ENCODE measurements around the gene TICAM1.
"Not testable (repeated sequence)": the region's sequence is repeated elsewhere in the genome, so short reads cannot be mapped to it uniquely, and the experiment has no call there.

The TICAM1 gene

GRCh38 chr19:4831304-4831978 is at the start of gene TICAM1:
Gene TICAM1 (minus strand): TSS chr19:4831712. CDS start chr19:4818377, 13,335 bp downstream.
- peak; percentile 73 for DNase-seq

GRCh38 chr19:4879041-4879440 is 47.5 kb upstream of the TICAM1 start:
- DNase-seq, result no peak

DNA sequence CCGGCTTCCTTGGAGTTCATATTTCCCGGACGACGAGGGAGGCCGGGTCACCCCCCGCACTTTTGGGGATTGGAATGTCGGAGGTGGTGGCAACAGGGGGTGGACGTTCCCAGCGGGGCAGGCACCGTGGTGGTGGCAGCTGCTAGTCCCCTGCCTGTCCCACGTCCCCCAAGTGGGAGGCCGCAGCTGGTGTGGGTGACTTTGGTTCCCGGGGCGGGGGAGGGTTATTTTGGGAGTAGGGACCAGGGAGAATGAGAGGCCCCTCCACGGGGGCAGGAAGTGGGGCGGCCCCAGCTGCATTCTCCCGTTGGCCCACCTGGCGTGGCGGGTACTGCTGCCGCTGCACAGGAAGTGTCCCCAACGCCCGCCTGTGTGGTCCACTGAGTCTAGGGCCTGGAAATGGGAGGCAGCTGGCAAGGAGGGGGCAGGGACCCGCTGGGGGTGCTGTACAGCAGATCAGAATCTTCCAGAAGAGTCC is 47.0 kb upstream of the TICAM1 start:
- DNase-seq, result peak; percentile 55

DNA sequence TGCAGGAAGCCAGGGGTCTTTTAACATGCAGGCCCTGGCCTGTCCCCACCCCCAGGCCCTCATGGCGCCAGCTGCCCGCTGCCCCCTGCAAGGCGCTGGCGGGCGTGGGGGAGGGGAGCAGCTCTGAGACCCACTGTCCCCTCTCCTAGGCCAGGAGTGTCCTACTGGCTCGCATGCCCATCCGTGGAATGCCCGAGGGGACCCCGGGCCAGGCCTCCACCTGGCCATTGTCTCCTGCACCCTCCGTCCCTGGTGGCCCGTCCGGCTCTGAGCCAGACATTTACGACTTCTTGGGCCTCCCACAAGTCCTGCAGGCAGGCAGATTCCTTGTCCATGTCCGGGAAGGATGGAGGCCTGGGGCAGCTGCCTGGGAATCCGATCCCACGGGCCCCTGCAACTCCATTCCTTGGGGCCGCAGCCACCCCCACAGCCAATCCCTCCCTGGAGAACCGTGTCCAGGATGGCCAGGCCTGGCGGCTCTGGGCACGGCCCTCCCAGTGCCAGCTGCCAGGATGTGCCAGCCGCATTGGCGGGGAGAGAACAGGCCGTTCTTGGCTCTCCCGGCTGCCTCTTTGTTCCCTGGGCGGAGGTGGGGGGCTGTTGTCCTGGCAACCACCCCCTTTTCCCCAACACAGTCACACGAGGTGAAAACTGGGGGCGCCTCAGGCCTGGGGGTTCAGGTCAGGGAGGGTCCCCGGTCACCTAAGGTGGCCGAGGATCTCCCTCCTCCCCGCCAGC is 46.4 kb upstream of the TICAM1 start:
- no peak for DNase-seq

DNA sequence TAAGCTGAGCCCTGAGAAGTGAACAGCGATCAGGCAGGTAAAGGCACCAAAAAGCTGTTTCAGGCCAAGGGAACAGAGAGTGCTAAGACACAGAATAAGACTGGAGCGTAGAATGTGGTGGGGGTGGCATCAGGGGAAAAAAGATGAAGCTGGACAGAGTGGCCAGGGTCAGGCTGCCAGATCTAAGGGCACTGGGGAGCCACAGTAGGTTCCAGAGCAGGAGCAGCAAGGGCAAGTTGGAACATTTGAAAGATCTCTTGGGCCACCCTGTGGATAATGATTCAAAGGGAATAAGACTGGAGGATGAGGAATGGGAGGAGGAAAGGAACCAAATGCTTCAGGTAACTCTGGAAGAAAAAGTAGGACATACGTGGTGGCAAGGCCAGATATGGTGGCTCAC is 42.4 kb upstream of the TICAM1 start:
- no peak for DNase-seq

- no peak for DNase-seq
Measured at GRCh38 chr19:4871711-4872110, 40.2 kb upstream of the TICAM1 start.

DNA sequence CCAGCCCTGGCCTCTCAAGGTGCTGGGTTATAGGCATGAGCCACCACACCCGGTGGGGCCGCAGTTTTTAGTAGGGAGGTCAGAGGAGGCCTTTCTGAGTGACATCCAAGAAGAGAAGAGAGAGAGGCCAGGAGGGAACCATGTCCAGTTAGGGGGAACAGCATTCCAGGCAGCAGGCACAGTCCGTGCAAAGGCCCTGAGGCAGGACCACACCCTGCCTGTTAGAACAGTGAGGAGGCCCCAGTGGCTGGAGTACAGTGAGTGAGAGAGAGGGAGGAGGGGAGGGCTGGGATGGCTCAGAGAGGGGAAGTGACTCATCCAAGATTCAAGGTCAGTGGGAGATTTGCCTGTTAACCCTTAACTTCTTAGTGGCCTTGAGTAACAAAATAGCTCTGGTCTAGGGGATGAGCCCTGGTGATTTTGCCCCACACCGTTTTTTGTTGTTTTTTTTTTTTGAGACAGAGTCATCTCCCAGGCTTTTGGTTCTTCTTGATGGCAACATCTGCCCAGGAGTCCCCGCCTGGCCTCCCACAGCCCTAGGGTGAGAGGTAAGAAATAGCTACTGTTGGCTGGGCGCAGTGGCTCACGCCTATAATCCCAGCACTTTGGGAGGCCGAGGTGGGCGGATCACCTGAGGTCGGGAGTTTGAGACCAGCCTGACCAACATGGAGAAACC is 38.7 kb upstream of the TICAM1 start:
- DNase-seq, result peak; percentile 93

- no peak for DNase-seq
Measured at GRCh38 chr19:4868286-4868834, 36.8 kb upstream of the TICAM1 start.

DNA sequence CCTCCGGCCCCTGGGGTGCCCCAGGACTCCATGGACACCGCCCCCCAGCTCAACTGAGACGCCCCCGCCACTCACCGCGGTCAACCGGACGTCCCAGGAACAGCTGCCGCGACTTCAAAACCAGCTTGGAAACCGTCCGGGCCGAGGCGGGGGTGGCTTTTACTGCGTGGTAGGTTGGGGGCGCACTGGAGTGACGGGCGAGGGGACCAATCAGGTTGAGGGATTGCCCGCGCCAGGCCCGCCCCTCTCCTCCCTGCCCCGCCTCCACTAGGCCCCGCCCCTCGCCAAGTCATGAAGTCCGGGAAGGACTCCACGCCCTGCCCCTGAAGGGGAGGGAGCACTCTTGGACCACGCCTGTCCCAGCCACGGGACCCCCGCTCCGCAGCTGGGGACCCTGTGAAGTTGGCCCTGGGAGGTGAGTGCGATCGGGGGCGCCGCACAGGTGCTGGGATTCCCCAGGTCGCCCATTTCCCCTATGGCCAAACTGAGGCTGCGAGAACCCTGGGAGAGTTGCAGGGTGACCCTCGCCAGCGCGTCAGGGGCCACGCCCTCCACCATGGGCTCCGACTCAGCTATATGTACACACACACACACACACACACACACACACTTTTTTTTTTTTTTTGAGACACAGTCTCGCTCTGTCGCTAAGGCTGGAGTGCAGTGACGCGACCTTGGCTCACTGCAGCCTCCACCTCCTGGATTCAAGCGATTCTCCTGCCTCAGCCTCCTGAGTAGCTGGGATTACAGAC is 36.2 kb upstream of the TICAM1 start, which contains the start of gene PLIN3:
PLIN3 (minus strand) TSS at position 134 of the 752 bp plus-strand sequence. CDS start 6,273 bp downstream, outside the sequence.
- DNase-seq, result peak; percentile 97

GRCh38 chr19:4866595-4867424 is 35.3 kb upstream of the TICAM1 start:
- peak; percentile 88 for DNase-seq

- no peak for DNase-seq
Measured at GRCh38 chr19:4861147-4861546, 29.6 kb upstream of the TICAM1 start.

DNA sequence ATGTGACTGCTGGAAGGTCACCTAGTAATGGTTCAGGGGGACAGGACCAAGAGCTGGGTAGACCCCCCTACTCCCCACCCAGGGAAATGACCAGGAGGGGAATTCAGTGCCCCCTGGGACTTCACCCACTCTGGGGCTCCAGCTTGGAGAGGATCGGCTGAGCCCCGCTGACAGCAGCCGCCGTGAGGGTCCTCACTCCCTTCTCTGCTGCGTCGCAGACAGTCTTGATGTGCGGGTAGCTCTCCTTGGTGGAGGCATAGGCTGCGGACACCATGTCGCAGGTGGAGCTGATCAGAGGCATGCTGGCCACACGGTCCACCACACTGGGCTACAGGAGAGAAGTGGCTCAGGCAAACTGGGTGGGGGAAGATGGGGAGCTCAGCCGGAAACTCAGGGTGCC is 28.2 kb upstream of the TICAM1 start:
- no peak for DNase-seq

- not testable (repeated sequence) for DNase-seq
Measured at GRCh38 chr19:4856468-4856867, 25.0 kb upstream of the TICAM1 start.

DNA sequence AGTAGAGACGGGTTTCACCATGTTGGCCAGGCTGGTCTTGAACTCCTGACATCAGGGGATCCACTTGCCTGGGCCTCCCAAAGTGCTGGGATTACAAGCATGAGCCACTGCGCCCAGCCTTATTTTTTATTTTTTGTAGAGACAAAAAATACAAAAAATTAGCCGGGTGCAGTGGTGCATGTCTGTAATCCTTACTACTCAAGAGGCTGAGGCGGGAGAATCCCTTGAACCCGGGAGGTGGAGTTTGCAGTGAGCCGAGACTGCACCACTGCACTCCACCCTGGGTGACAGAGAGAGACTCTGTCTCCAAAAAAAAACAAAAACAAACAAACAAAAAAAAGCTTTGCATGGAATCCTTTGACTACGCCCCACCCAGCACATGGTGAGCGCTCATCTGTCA is 22.0 kb upstream of the TICAM1 start:
- not testable (repeated sequence) for DNase-seq

DNA sequence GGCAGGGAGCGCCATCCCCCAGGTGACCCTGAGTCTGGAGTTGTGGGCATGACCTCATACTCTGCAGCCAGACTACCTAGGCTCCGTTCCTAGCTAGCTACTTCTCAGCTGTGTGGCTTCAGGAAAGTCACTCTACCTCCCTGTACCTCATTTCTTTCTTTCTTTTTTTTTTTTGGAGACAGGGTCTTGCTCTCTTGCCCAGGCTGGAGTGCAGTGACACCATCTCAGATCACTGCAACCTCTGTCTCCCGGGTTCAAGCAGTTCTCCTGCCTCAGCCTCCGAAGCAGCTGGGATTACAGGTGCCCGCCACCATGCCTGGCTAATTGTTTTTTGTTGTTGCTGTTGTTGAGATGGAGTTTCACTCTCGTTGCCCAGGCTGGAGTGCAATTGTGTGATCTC is 21.0 kb upstream of the TICAM1 start:
- DNase-seq, result no peak

DNA sequence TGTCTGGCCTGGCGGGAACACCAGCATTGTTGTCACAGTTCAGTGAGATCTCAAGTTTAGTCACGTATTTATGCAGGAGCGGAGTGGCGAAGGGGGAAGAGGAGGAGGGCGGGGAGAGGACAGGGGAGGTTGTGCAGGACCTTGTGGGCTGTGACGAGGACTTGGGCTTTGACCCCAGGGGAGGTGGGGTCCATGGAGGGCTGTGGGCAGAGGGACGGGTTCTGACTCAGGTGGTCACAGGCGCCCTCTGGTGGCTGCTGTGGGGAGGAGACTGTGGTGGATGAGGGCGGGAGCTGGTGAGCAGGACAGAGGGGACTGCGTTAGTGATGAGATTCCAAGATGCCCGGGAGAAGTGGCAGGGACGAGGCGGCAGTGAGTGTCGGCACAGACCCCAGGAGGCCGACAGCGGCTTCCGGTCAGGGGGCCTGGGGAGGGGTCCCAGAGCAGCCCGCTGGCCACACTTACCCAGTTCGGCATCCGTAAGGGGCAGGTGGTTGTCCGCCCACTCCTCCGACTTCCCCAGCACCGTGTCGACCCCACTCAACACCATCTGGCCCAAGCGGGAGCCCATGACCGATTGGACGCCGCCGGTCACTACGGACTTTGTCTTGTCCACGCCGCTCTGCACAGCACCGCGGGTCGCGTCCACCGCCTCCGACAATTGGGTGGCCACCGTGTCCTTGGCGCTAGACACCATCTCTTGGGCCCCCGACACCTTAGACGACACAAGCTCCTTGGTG is 20.2 kb upstream of the TICAM1 start:
- DNase-seq, result peak; percentile 79

- no peak for DNase-seq
Measured at GRCh38 chr19:4849019-4849418, 17.5 kb upstream of the TICAM1 start.

GRCh38 chr19:4847190-4847973 is 15.9 kb upstream of the TICAM1 start:
- DNase-seq, result no peak

DNA sequence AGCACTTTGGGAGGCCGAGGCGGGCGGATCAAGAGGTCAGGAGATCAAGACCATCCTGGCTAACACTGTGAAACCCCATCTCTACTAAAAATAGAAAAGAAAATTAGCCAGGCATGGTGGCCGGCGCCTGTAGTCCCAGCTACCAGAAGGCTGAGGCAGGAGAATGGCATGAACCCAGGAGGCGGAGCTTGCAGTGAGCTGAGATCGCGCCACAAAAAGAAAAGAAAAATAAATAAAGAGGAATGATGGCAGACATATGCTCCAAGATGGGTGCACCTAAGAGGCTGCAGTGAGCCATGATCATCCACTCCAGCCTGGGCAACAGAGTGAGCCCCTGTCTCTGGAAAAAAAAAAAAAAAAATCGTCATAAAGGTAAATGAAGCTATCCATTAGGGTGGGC is 14.5 kb upstream of the TICAM1 start:
- not testable (repeated sequence) for DNase-seq

All from hematopoietic multipotent progenitor cell treated with erythropoietin and hydrocortisone succinate and interleukin-3 and kit ligand, for 4 days (in vitro differentiated cells).